Parathyroid adenoma (tissue), 2 donors: Measurements from ENCODE around the gene GAREM1.

ENCODE experiments used
- H2AFZ ChIP-seq: fragments of 300-600 bp; sonication (generic); one replicate; pipeline ENCODE4 v1.7.0; 2017; ENCODE audit warnings: antibody characterized with exemption, mild to moderate bottlenecking
- H3K27ac ChIP-seq: fragments of 300-600 bp; sonication (generic); one replicate; pipeline ENCODE4 v1.7.0; 2017
- H3K27me3 ChIP-seq: fragments of 300-600 bp; sonication (generic); one replicate; pipeline ENCODE4 v1.7.0; 2017; ENCODE audit warnings: low read length; ENCODE audit not compliant: control insufficient read depth, insufficient read depth
- H3K36me3 ChIP-seq: fragments of 300-600 bp; sonication (generic); one replicate; pipeline ENCODE4 v1.7.0; 2017; ENCODE audit warnings: low read length; ENCODE audit not compliant: control insufficient read depth, insufficient read depth
- H3K4me1 ChIP-seq: fragments of 300-600 bp; sonication (generic); one replicate; pipeline ENCODE4 v1.7.0; 2017; ENCODE audit warnings: control low read depth
- H3K4me2 ChIP-seq: fragments of 300-600 bp; sonication (generic); one replicate; pipeline ENCODE4 v1.7.0; 2017; ENCODE audit warnings: low read length
- H3K4me3 ChIP-seq: fragments of 300-600 bp; sonication (generic); one replicate; pipeline ENCODE4 v1.7.0; 2017; ENCODE audit warnings: low read depth, low read length
- H3K79me2 ChIP-seq: fragments of 300-600 bp; sonication (generic); one replicate; pipeline ENCODE4 v1.7.0; 2017; ENCODE audit warnings: control low read depth
- H3K9ac ChIP-seq: fragments of 300-600 bp; sonication (generic); one replicate; pipeline ENCODE4 v1.7.0; 2017; ENCODE audit warnings: mild to moderate bottlenecking
- H3K9me3 ChIP-seq: fragments of 300-600 bp; sonication (generic); one replicate; pipeline ENCODE4 v1.7.0; 2017; ENCODE audit warnings: low read length; ENCODE audit not compliant: control insufficient read depth
- TF ChIP-seq, protein P1 (sequence below): fragments of 300-600 bp; sonication (generic); IDR thresholded peaks from one replicate; pipeline ENCODE4 v1.7.0; 2017; ENCODE audit warnings: antibody characterized with exemption, mild to moderate bottlenecking
- donor health status: primary hyperparathyroidism.

GAREM1 gene

DNA sequence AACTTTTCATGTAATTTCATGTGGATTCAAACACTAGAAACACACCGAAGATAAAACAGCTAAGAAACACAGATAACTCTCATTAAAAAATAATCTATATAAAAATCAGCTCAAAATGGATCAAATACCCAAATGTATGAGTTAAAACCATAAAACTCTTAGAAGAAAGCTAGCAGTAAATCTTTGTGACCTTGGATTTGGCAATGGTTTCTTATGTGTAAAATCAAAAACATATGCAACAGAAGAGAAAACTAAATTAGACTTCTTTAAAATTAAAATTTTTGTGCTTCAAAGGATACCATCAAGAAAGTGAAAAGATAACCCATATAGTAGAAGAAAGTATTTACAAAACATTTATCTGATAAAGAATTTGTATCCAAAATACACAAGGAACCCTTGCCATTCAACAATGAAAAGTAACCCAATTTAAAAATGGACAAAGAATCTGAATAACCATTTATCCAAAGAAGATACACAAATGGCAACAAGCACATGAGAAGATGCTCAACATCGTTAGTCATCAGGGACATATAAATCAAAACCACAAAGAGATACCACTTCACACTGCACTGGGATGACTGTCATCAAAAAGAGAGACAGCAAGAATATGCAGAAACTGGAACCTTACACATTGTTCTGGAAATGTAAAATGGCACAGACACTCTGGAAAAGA, 27.5 kb downstream of the GAREM1 start:
- Histone ChIP-seq H3K4me1 (peaks cover 18% of the 10 kb centered on the region), H3K27ac (no peak overlapping the region), H3K79me2 (peaks cover 10% of the 10 kb centered on the region), H3K27me3 (no peaks in the 10 kb centered on the region), H3K4me3 (no peak overlapping the region), H2AFZ (no peak overlapping the region), H3K36me3 (no peaks in the 10 kb centered on the region), H3K9ac (no peak overlapping the region), H3K9me3 (no peaks in the 10 kb centered on the region), H3K4me2 (no peak overlapping the region)
- TF ChIP-seq, protein P1, sequence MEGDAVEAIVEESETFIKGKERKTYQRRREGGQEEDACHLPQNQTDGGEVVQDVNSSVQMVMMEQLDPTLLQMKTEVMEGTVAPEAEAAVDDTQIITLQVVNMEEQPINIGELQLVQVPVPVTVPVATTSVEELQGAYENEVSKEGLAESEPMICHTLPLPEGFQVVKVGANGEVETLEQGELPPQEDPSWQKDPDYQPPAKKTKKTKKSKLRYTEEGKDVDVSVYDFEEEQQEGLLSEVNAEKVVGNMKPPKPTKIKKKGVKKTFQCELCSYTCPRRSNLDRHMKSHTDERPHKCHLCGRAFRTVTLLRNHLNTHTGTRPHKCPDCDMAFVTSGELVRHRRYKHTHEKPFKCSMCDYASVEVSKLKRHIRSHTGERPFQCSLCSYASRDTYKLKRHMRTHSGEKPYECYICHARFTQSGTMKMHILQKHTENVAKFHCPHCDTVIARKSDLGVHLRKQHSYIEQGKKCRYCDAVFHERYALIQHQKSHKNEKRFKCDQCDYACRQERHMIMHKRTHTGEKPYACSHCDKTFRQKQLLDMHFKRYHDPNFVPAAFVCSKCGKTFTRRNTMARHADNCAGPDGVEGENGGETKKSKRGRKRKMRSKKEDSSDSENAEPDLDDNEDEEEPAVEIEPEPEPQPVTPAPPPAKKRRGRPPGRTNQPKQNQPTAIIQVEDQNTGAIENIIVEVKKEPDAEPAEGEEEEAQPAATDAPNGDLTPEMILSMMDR = no peak

DNA sequence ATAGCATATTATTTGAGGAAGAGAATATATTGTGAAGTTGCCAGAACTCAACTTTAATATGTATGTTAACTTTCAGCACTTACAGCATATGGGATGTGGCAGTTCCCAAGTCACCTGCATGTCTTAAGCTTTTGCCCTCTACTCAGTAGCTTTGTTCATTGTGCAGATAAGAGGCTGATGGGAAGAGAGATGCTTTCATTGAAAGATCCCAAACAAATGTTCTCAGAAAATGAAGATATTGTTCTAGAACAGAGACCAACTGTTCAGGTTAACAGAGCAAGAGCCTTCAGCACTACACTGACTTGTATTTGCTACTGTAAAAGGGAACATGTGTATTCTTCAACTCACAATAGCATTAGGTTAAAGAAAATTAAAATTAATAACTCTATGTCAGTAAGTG, 28.1 kb downstream of the GAREM1 start:
- Histone ChIP-seq H3K36me3 (no peaks in the 10 kb centered on the region), H3K27ac (no peak overlapping the region), H2AFZ (no peak overlapping the region), H3K4me3 (no peak overlapping the region), H3K4me2 (no peak overlapping the region), H3K27me3 (no peaks in the 10 kb centered on the region), H3K79me2 (peaks cover 10% of the 10 kb centered on the region), H3K4me1 (peaks cover 24% of the 10 kb centered on the region), H3K9ac (no peak overlapping the region), H3K9me3 (no peaks in the 10 kb centered on the region)
- TF ChIP-seq, protein P1 = no peak

DNA sequence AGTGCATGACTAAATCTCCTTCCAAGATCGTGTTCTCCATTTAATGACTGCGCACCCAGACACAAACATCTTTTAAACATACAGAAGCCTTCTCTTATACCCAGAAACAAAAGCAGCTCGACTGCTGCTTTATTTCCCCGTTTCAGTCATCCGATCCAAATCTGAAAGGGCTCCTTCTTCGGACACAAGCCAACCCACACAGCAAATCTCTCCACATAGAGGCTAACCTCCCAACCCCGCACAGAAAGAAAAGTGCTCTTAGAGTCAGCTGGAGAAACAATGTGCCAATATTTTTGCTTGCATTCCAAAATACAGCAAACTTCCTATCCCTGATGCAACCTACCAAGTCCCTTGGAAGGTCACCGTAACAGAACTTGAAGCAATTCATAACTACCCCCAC, 29.1 kb downstream of the GAREM1 start:
- Histone ChIP-seq H3K27me3 (no peaks in the 10 kb centered on the region), H3K36me3 (no peaks in the 10 kb centered on the region), H3K9ac (no peak overlapping the region), H3K4me3 (no peak overlapping the region), H2AFZ (no peak overlapping the region), H3K4me2 (no peak overlapping the region), H3K9me3 (no peaks in the 10 kb centered on the region), H3K4me1 (peaks cover 32% of the 10 kb centered on the region), H3K79me2 (peaks cover 10% of the 10 kb centered on the region), H3K27ac (no peak overlapping the region)
- TF ChIP-seq, protein P1 = no peak

DNA sequence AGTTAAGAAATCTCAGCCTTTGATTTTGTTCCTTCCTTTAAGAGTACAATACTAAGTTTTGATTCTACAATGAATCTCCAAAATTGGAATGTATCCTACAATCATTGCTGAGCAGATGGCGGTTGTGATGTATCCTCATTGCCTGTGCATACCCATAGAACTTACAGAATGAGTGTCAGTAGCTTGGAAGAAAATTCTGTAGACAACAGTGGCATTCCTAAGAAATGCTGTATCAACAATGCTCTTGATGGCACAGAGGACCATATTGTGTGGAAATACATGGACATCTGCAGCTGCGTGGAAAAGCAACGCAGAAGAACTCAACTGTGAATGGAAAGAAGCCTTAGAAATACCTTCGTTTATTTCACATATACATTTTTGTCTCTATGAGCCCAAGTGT, 30.2 kb downstream of the GAREM1 start:
- TF ChIP-seq, protein P1 = no peak
- no peak overlapping the region for H3K27ac ChIP-seq

DNA sequence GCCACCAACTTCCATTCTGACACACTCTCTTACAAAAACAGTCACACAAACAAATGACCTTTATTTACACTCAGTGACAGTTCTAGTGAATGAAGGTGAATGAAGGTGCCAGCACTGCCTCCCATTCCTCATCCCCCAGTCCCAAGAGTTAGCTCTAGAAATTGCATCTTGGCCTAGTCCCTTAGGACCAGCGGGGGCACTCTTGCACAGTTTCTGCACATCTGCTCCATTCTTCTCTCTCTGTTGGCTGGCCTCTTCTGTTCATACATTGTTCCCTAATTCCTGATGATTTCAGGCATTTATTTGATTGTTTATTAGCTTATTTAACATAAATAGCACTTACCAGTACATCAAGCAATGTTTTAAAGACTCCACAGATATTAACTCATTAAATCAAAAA, 30.9 kb downstream of the GAREM1 start:
- no peak overlapping the region for H2AFZ ChIP-seq
- H3K27ac ChIP-seq = no peak overlapping the region
- H3K4me2 ChIP-seq = no peak overlapping the region
- H3K9me3 ChIP-seq = no peaks in the 10 kb centered on the region
- no peak overlapping the region for H3K9ac ChIP-seq
- peaks cover 37% of the 10 kb centered on the region for H3K4me1 ChIP-seq
- no peaks in the 10 kb centered on the region for H3K27me3 ChIP-seq
- TF ChIP-seq, protein P1 = peak; percentile 32
- no peaks in the 10 kb centered on the region for H3K36me3 ChIP-seq
- H3K4me3 ChIP-seq = no peak overlapping the region
- peaks cover 8% of the 10 kb centered on the region for H3K79me2 ChIP-seq

More for the DNA sequence above, 30.2 kb downstream of the GAREM1 start:
- Histone ChIP-seq H3K36me3 (no peaks in the 10 kb centered on the region), H3K4me1 (peaks cover 37% of the 10 kb centered on the region), H3K27me3 (no peaks in the 10 kb centered on the region), H3K4me2 (no peak overlapping the region), H2AFZ (no peak overlapping the region), H3K9ac (no peak overlapping the region), H3K79me2 (peaks cover 10% of the 10 kb centered on the region), H3K4me3 (no peak overlapping the region), H3K9me3 (no peaks in the 10 kb centered on the region)
